Measurements from ENCODE around the gene CHD9NB. TPM values are rescaled to one million over a fixed set of nuclear protein-coding genes. Genes with fewer than 3 reads are reported as not detected.
A peak's percentile ranks its signal among the peaks of the same experiment; 100 is the strongest.

The CHD9NB gene
- total and polyA plus RNA-seq, 10 of the 15 experiments (the other 5 are each of a cell fraction or from before 2014, with no cell fraction given): 0.14 to 1.6 (median 0.73) TPM

DNA sequence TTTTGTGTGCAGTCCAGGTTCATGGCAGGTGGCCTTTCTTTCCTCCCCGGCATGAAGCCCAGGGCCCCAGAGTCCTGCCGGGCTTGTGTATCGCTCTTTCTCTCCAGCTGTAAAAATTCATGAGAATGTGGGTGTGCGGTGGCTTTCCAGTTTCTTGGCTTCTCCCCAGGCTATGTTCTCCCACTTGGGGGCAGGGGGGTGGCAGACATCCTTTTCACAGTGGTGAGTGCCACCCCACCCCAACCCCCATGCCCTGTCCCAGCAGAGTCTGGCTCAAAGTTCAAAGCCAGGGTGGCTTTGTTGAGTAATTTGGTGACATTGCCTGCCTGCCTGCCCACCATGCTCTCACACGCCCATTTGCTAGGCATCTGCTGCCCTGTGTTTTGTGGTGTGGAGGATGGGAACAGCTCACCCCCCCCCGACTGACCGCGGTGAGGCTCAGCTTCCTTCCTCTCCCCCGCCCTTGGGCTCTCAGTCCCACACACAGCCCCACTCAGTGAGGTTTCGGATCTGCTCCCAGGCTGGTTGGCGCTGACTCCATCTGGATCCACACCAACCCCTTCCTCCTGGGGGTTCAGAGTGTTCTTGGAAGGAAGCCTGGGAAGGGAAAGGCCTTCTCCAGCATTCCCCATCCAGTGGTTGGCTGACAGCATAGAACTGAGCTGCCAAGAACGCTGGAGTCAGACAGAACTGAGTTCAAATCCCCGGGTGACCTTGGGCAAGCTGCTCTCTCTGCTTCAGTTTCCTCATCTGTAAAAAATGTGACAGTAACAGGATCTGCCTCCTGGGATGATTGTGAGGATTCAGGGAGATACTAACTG is 38.1 kb upstream of the CHD9NB start (continued):
- TF ChIP-seq, protein P1, sequence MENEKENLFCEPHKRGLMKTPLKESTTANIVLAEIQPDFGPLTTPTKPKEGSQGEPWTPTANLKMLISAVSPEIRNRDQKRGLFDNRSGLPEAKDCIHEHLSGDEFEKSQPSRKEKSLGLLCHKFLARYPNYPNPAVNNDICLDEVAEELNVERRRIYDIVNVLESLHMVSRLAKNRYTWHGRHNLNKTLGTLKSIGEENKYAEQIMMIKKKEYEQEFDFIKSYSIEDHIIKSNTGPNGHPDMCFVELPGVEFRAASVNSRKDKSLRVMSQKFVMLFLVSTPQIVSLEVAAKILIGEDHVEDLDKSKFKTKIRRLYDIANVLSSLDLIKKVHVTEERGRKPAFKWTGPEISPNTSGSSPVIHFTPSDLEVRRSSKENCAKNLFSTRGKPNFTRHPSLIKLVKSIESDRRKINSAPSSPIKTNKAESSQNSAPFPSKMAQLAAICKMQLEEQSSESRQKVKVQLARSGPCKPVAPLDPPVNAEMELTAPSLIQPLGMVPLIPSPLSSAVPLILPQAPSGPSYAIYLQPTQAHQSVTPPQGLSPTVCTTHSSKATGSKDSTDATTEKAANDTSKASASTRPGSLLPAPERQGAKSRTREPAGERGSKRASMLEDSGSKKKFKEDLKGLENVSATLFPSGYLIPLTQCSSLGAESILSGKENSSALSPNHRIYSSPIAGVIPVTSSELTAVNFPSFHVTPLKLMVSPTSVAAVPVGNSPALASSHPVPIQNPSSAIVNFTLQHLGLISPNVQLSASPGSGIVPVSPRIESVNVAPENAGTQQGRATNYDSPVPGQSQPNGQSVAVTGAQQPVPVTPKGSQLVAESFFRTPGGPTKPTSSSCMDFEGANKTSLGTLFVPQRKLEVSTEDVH (IDR thresholded peaks at IDR 0.05; ENCODE audit: low read depth, partially characterized antibody): no peak
- TF ChIP-seq GATAD2B (conservative IDR thresholded peaks at IDR 0.05; ENCODE audit: low read depth): 0 out of 2 replicates have a peak, but pooled peaks have one; percentile 63
- TF ChIP-seq, protein P2, sequence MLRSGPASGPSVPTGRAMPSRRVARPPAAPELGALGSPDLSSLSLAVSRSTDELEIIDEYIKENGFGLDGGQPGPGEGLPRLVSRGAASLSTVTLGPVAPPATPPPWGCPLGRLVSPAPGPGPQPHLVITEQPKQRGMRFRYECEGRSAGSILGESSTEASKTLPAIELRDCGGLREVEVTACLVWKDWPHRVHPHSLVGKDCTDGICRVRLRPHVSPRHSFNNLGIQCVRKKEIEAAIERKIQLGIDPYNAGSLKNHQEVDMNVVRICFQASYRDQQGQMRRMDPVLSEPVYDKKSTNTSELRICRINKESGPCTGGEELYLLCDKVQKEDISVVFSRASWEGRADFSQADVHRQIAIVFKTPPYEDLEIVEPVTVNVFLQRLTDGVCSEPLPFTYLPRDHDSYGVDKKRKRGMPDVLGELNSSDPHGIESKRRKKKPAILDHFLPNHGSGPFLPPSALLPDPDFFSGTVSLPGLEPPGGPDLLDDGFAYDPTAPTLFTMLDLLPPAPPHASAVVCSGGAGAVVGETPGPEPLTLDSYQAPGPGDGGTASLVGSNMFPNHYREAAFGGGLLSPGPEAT (IDR thresholded peaks at IDR 0.05; ENCODE audit: low read depth): peak; percentile 41; the same call in 1 of the 2 replicates
- no peak; the same call in 1 of the 2 replicates for TF ChIP-seq MTA2 (IDR thresholded peaks at IDR 0.05; ENCODE audit: low read depth)
- peak; percentile 31; the same call in 1 of the 2 replicates for TF ChIP-seq BCL11A (IDR thresholded peaks at IDR 0.05; ENCODE audit: low read depth, low read length)
- peak; percentile 39; the same call in 1 of the 2 replicates for TF ChIP-seq CREM (IDR thresholded peaks at IDR 0.05; ENCODE audit: low read depth)
- 0 out of 2 replicates have a peak, but pooled peaks have one; percentile 11 for TF ChIP-seq SMARCA5 (IDR thresholded peaks at IDR 0.05)
- TF ChIP-seq TAF1 (IDR thresholded peaks at IDR 0.05; ENCODE audit: borderline replicate concordance, low read depth, low read length): 0 out of 2 replicates have a peak, but pooled peaks have one; percentile 19
- TF ChIP-seq NR2F1 (conservative IDR thresholded peaks at IDR 0.05): no peak
- no peak; the same call in 1 of the 2 replicates for TF ChIP-seq MTA3 (IDR thresholded peaks at IDR 0.05; ENCODE audit: borderline replicate concordance, low read length)
- TF ChIP-seq ETV6 (conservative IDR thresholded peaks at IDR 0.05 in 1 of 2, IDR thresholded peaks at IDR 0.05 in 1 of 2; ENCODE audit: borderline replicate concordance in 1 of 2, low read depth in 1 of 2): 0 out of 4 replicates have a peak, but pooled peaks of 1 of the 2 experiments have one; percentile 54
- peak; percentile 31; the same call in 1 of the 2 replicates for TF ChIP-seq CREB1 (IDR thresholded peaks at IDR 0.05; ENCODE audit: low read depth)
- peak in 1 of 2 experiments; percentile 61; a peak in 2 of 3 replicates for TF ChIP-seq EGR1 (IDR thresholded peaks at IDR 0.05; ENCODE audit: borderline replicate concordance in 1 of 2, low read depth in 2 of 2, low read length in 2 of 2)
- no peak for TF ChIP-seq HDGF (IDR thresholded peaks at IDR 0.05)
- no peak for TF ChIP-seq RELA (IDR thresholded peaks at IDR 0.05; ENCODE audit: borderline replicate concordance, partially characterized antibody)

Measured in GM12878 (cell line).